Measurements from ENCODE around the gene GPANK1. TPM values are rescaled to one million over a fixed set of nuclear protein-coding genes. Genes with fewer than 3 reads are reported as not detected.

GPANK1 gene
- 6.1 and 7.2 TPM in 2 replicates for total RNA-seq (2012; rRNA removed)
- 13.8 and 16.7 TPM in 2 replicates for polyA plus RNA-seq (2012; rRNA removed)
- polyA plus RNA-seq (2012; cell fraction: cytosol; rRNA removed): 10.6 and 12.0 TPM in 2 replicates
- polyA plus RNA-seq (2012; cell fraction: nucleus; rRNA removed; ENCODE audit: low replicate concordance): 9.2 and 10.8 TPM in 2 replicates
- Bru-seq, nascent RNA: percentile 63 among the genes with signal in this experiment
- BruChase-seq, experiment 1, labeled RNA remaining after a 6-hour chase: percentile 57 among the genes with signal in this experiment
- percentile 57 among the genes with signal in this experiment for BruChase-seq, experiment 2, labeled RNA remaining after a 2-hour chase
- long read RNA-seq, transcript GPANK1-203 (3 exons, 1,910 nt): major isoform, 5 of 19 reads
- long read RNA-seq, partial matches to known transcripts: 13 of 19 reads
- long read RNA-seq, other reads (novel, unspliced or antisense): 1 of 19 reads

DNA sequence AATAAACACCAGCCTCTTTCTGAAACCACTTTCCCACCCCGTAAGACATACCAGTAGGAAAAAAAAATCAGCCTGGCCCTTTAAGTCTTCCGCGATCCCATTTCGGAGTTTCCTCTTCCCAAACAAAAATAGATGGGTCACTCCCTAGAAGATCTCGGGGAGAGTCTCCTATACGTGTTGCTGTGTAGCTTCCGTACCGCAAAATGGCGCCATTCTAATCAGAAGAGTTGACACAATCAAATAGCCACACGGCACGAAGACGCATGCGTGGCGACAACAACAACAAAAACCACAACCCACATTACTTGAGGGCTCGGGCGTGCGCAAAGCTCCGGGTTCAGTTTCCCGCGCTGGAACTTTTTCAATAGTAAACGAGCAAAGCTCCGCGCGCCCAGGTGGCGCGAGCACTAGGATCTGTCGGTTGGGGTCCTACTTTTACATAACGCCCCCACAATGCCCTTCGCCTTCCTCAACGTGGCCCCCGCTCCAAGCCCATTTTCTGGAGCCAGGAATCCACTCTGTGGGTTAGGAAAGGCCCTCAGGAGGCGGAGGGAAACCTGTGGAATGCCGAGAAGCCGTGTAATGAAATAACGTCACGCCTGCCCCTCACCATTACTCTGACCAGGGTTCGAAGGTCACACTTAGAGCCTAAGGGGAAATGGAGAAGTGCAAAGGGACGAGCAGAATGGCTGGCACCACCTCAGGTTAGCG lies at the start of gene GPANK1:
Gene GPANK1 (minus strand): TSS at position 208 of the 711 bp plus-strand sequence. CDS start 519 bp downstream, outside the sequence.
- Histone ChIP-seq H2BK15ac (ENCODE audit: low read depth, low read length) (peak within 1 kb of the TSS; percentile 63; the same call in 2 of the 3 replicates), H2AFZ (replicated peaks; ENCODE audit: low read length, poor library complexity) (peak within 1 kb of the TSS; percentile 90), H3K4me2 (ENCODE audit: low read depth, low read length) (peak within 1 kb of the TSS; percentile 87), H3K9me1 (ENCODE audit: insufficient read depth, low read length) (0 out of 2 replicates have a peak, but pooled peaks cover 3% of the 10 kb centered on the region), H2BK120ac (ENCODE audit: low read depth, low read length) (peak within 1 kb of the TSS; percentile 75), H4K91ac (ENCODE audit: insufficient read depth, low read depth, low read length) (peak within 1 kb of the TSS; percentile 90), H3K36me3 (ENCODE audit: control insufficient read depth, insufficient read depth, low read length) (peaks cover 33% of the 10 kb centered on the region), H4K20me1 (ENCODE audit: insufficient read depth, low read length) (no peaks in the 10 kb centered on the region; the same call in none of the 2 replicates), H4K5ac (ENCODE audit: low read depth, low read length) (peak within 1 kb of the TSS; percentile 48), H2BK20ac (ENCODE audit: low read depth, low read length) (peak within 1 kb of the TSS; percentile 65), H2BK5ac (ENCODE audit: low read depth, low read length, poor library complexity, severe bottlenecking) (peak within 1 kb of the TSS; percentile 82), H3K27ac (ENCODE audit: insufficient read depth, low read length) (peak within 1 kb of the TSS; percentile 87), H3K23ac (ENCODE audit: low read depth, low read length) (peak within 1 kb of the TSS; percentile 93), H3K27me3 (ENCODE audit: control insufficient read depth, insufficient read depth, low read length) (no peaks in the 10 kb centered on the region), H2AK5ac (ENCODE audit: low read depth, low read length) (peak within 1 kb of the TSS; percentile 96), H3K4ac (ENCODE audit: low read depth, low read length) (peak within 1 kb of the TSS; percentile 80), H3K4me1 (ENCODE audit: control insufficient read depth, insufficient read depth, low read length) (peaks cover 14% of the 10 kb centered on the region), H3K56ac (ENCODE audit: extremely low read depth, insufficient read depth, low read length) (peak within 1 kb of the TSS; percentile 86), H3K9me3 (ENCODE audit: control insufficient read depth, insufficient read depth, low read length) (no peaks in the 10 kb centered on the region), H3K79me1 (ENCODE audit: low read depth in 1 of 2, low read length in 2 of 2) (peaks cover 16 to 84% of the 10 kb centered on the region in 2 experiments), H4K8ac (ENCODE audit: low read depth in 2 of 2, low read length in 2 of 2) (peak within 1 kb of the TSS; percentile 61 to 98), H3K18ac (ENCODE audit: low read depth, low read length) (peak within 1 kb of the TSS; percentile 30), H3K4me3 (ENCODE audit: insufficient read depth, low read depth, low read length) (peak within 1 kb of the TSS; percentile 74), H3K9ac (ENCODE audit: low read depth, low read length) (peak within 1 kb of the TSS; percentile 78), H3K14ac (replicated peaks; ENCODE audit: low read depth, low read length) (peak within 1 kb of the TSS; percentile 93), H2AK9ac (replicated peaks; ENCODE audit: low read depth, low read length, poor library complexity) (peak within 1 kb of the TSS; percentile 99)
- ChIA-PET CTCF (interaction anchor here (1.3 kb wide), 1 partner anchor 13 kb away, joined by 5 read pairs; the partner anchor contains the start of gene BAG6), POLR2A (ENCODE audit: unreplicated experiment) (no interaction called here)
- dilution Hi-C loops (cut with HindIII; ENCODE audit: low sequenced_read_pairs, unreplicated experiment): no loop called here
- BruUV-seq (replicated peaks): no TSS peak
- intact Hi-C loops (cut with micrococcal nuclease): loop anchor here (2.0 to 5.0 kb wide), 2 partner anchors 118 to 167 kb away; partner anchors contain the start of genes ATP6V1G2 and NFKBIL1
- TF ChIP-seq CEBPB (IDR thresholded peaks at IDR 0.05; ENCODE audit: low read depth, low read length) (peak; percentile 57), RFX5 (IDR thresholded peaks at IDR 0.05; ENCODE audit: low read depth, low read length) (no peak), BHLHE40 (IDR thresholded peaks at IDR 0.05; ENCODE audit: low read depth, low read length) (peak; percentile 48; the same call in 1 of the 2 replicates), MAZ (IDR thresholded peaks at IDR 0.05; ENCODE audit: borderline replicate concordance, low read depth, low read length) (peak; percentile 11; the same call in 1 of the 2 replicates), USF2 (IDR thresholded peaks at IDR 0.05; ENCODE audit: low read depth, low read length) (no peak), MXI1 (IDR thresholded peaks at IDR 0.05; ENCODE audit: borderline replicate concordance, low read depth, low read length) (peak; percentile 74; the same call in 1 of the 2 replicates), RCOR1 (IDR thresholded peaks at IDR 0.05; ENCODE audit: insufficient replicate concordance, low read length) (no peak), NFE2L2 (IDR thresholded peaks at IDR 0.05; ENCODE audit: low read depth, low read length) (no peak)
- TF ChIP-seq, protein P1, sequence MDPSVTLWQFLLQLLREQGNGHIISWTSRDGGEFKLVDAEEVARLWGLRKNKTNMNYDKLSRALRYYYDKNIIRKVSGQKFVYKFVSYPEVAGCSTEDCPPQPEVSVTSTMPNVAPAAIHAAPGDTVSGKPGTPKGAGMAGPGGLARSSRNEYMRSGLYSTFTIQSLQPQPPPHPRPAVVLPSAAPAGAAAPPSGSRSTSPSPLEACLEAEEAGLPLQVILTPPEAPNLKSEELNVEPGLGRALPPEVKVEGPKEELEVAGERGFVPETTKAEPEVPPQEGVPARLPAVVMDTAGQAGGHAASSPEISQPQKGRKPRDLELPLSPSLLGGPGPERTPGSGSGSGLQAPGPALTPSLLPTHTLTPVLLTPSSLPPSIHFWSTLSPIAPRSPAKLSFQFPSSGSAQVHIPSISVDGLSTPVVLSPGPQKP (IDR thresholded peaks at IDR 0.05; ENCODE audit: borderline replicate concordance, low read depth, low read length): no peak
- DNase-seq: peak; percentile 94
- ATAC-seq (ENCODE audit: low read depth): peak; percentile 32
- 0% methylated on average over 5 of the region's 39 CpGs; no CpG with 5 or more reads in 1 of the 2 experiments for WGBS, 2 experiments (ENCODE audit: extremely low coverage in 2 of 2, insufficient read length in 1 of 2)
- in situ Hi-C loops (cut with MboI; ENCODE audit: low sequenced_read_pairs): no loop called here

Measured in IMR-90 (cell line).